ENCODE data around the gene ABAT.

- no peak for TF ChIP-seq CTCF (IDR thresholded peaks at IDR 0.05)
- TF ChIP-seq ZFX (IDR thresholded peaks at IDR 0.05; ENCODE audit: borderline replicate concordance), result no peak
Observed at GRCh38 chr16:8714174-8714573, 39.8 kb downstream of the ABAT start.
